GM18519 (cell line): ENCODE measurements around the gene LENG8.
"Not testable (repeated sequence)": the region's sequence is repeated elsewhere in the genome, so short reads cannot be mapped to it uniquely, and the experiment has no call there.

Source experiments
- ATAC-seq: cut with Tn5 transposase; IDR thresholded peaks from one replicate; pipeline ENCODE4 v1.9.1; 2021; ENCODE audit warnings: mild to moderate bottlenecking, moderate library complexity; ENCODE audit not compliant: unreplicated experiment, low FRiP score

LENG8 gene

DNA sequence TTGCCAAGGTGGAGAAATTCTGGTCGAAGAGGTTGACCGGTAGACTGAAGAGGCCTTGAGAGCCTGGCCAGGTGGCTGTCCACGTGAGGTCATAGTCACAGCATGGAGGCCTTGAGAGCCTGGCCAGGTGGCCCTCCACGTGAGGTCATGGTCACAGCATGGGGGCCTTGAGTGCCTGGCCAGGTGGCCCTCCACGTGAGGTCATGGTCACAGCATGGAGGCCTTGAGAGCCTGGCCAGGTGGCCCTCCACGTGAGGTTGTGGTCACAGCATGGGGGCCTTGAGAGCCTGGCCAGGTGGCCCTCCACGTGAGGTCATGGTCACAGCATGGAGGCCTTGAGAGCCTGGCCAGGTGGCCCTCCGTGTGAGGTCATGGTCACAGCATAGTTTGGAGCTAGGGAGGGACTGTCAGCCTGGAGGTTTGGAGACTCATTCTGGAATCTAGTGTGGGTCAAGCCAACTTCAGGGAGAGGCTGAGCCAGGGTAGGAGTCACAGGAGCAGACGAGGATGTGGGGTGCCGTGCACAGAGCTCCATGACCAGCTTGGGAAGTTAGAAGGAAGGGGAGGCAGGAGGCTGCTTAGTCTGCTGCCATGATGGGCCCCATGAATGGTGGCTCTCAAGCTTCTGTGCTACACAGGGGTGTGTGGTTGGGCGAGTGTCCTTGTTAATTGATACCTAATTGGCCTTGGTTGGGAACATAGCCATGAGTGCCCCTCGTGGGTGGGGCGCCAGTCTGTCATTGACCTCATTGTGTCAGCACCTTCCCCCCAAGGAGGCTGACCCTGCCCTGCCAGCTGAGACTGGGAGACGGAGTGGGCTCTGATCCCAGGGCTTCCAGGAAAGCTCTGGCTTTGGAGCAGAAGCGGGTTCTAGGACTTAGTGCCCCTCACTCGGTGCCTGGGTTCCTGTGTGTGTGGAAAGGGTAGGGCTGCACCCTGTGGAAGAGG lies 10.6 kb downstream of the LENG8 start:
- ATAC-seq: no peak

DNA sequence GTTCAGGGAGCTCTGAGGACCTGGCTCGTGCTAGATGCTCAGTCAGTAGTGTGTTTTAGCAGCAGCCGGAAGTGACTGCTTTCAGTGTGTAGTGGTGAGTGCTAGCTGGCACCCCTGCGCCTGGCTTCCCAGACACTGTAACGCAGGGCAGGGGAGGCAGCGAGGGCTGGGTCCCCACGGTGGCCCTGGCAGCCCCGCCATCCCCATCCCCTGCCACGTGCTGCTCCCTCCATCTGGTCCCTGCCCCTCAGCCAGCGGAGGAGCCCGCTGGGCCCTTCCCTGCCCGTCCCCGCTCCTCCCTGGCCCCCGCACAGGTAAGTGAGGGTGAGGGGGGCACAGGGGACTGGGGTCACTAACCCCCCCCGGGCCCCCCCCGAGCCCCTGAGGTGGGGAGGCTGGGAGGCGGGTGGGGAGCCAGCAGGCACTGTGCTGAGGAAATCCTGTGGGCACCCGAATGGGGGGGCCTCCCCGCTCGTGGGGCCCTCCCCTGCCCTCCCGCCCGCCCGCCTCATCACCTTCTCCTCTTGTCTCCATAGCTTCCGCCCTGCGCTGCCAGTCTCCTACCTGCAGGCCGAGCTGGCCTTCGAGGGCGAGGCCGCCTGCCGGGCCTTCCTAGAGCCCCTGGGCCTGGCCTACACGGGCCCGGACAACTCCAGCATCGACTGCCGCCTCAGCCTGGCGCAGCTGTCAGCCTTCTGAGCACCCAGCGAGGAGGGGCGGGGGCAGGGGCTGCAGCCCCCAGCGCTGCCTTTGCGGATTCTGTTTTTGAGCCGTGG lies 11.4 kb downstream of the LENG8 start:
- ATAC-seq: no peak

DNA sequence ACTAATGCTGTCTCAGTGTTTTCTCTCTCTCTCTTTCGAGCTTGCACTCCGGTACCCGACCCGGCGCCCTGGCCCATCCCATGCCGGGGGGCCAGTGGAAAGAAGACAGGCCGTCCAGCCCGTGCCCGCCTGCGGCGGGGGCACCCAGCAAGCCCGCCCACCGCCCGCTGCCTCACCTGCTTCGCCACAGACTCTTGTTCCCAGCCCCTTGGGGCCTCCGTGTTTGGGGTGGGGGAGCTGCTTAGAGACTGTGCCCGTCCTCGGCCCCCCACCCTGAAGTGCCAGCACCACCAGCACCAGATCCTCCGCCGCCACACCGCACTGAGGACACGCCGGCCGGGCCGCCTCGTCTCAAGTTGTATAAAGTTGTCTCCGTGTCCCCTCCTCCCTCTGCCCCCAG lies 12.2 kb downstream of the LENG8 start:
- ATAC-seq: no peak

DNA sequence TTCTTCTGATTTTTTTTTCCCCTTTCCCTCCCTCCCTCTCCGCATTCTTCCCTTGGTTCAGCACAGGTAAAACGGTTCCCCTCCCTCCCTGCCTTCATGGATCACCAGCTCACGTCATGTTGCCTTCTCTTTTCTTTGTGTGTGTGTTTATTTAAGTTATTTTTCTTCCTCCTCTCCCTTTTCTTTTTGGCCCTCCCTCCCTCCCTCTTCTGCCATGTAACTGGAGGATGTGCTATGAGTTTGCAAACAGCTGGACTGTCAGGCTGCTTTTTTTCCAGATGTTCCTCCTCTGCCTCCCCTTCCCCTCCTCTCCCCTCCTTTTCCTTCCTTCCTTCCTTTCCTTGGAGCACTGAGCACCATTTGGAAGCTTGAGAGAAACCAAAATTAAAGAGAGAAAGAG lies 12.6 kb downstream of the LENG8 start:
- no peak for ATAC-seq

DNA sequence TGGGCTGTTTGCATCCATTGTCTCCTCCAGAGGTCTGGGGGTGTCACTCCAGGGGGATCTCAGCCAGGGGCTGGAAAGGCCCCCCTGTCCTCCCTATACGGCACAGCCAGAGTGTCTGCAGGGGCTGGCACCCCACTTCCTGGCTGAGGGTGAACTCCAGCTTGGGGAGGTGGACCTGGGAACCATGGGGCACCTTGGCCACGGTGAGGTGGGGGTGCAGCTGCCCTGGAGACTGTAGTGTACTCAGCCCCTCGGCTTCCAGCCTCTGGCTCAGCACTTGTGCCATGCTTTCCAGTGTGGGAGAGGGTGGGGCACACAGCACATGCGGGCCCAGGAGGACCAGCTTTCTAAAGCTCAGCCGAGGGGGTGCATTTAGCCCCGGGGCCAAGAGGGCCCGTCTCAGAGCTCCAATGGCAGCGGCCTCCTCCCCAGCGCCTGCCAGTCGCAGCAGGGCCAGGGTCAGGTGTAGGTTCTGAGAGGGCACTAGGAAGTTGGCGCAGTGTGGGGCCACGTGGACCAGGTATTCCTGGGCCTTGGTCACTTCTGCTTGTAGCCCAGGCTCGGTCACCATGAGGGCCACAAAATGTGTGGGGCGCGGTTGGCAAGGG lies 13.2 kb downstream of the LENG8 start:
- ATAC-seq: no peak

DNA sequence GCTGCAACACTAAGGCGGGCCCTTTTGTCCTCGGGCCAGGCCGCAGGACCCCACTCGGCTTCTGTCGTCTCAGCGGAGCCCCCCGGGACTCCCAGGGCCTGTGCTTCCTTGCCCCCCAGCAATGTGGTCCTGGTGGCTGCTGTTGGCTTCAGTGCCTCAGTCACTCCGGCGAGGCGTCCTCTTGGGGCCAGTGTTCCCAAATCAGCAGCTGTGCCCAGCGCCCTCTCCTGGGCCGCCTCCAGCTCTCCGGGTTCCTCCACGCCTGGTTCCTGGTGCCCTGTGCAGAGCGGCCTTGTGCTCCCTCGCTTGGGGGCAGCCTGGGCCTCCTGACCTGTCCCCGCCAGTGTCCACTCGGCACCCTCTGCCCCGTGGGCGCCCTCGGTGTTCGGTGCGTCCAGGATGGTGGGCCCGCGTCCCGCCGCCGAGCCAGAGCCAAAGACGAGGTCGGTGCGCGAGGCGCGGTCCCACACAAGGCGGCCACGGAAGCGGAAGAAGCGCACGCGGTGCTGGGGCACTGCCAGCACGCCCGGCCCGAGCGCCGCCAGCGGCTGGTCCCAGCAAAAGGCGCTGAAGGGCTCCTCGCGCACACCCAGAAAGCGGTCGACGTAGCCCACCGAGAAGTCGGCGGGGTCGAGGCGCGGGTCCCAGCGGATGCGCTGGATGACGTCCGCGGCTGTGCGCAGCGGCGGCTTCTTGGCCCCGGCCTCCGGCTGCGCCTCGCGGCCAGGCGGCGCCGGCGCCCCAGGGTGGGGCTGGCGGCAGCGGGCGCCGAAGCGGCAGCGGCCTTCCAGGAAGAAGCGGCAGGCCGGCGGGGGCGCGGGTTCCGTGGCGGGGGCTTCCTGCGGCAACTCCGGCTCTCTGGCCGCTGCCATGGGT lies 13.9 kb downstream of the LENG8 start:
- ATAC-seq: peak; percentile 5

DNA sequence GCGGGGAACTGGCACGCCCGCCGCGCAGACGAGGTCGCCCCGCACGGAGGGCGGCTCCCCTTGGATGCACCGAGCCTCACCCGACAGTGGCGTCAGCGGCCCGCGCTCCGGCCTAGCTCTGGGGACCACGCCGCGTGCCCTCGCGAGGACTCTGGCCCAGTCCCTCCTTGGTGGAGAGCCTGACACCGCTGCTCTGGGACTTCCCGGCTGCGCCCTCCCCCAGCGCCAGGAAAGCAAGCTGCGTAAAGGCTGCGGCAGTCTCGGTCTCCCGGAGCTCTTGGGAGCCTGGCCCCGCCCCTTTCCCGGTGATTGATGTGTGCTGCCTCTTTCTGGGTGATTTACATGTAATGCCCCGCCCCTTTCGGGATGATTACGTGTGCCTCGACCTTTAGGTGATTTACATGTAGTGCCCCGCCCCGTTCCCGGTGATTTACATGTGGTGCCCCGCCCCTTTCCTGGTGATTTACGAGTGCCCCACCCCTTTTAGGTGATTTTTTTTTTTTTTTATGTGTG lies 14.6 kb downstream of the LENG8 start, which contains the start of gene LENG9:
Gene LENG9 (minus strand): TSS at position 248 of the 513 bp plus-strand sequence. CDS start 252 bp downstream, outside the sequence.
- peak; percentile 40 for ATAC-seq

DNA sequence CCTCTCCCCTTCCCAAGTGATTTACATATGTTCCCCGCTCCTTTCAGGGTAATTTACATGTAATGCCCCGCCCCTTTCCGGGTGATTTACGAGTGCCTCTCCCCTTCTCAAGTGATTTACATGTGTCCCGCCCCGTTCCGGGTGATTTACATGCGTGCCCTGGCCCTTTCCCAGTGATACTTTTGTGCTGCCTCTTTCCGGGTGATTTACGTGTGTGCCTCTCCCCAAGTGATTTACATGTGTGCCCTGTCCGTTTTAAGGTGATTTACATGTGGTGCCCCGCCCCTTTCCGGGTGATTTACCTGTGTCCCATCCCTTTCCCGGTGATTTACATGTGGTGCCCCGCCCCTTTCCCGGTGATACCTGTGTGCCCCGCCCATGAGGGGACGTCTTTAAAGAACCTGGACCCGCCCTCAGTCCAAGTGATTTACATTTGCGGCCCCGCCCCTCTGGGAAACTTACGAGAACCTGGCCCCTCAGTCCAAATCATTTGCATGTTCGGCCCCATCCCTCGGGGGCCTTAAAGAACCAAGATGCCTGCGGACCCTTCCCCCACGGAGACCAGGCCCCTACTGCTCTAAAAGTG lies 15.1 kb downstream of the LENG8 start:
- peak; percentile 21 for ATAC-seq

DNA sequence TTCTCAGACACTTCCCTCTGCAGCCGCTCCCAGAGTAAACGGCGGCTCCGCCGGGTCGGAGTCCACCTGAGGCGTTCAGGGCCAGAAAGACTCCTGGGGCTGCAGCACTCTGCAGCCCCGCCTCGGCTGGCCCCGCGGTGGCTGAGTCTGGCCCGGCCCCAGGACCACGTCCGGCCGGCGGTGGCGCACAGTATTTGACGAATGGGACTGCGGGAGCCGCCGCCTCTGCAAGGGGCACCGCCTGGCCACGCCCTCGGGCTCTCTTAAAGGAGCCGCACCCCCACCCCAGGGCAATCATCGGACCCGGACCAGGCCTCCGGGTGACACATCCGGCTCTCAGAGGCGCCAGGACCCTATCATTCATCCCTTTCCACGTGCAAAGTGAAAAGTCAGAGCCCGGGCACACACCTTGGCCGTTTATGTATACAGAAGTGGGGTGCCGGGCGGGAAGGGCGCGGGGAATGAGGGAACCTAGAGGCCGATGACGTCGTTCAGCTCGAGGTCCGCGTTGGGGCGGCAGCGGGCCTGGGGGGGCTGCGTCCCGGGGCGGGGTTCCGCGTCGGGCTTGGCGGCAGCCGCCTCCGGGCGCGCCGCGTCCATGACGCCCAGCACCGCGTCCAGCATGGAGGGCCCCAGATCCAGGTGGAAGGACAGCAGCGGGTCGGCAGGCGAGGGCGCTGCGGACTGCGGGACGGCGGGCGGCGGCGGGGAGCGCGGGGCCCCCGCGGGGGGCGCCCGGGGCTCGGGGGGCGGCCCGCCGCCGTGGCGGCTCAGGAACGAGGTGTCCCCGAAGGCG lies 15.8 kb downstream of the LENG8 start:
- peak; percentile 23 for ATAC-seq

DNA sequence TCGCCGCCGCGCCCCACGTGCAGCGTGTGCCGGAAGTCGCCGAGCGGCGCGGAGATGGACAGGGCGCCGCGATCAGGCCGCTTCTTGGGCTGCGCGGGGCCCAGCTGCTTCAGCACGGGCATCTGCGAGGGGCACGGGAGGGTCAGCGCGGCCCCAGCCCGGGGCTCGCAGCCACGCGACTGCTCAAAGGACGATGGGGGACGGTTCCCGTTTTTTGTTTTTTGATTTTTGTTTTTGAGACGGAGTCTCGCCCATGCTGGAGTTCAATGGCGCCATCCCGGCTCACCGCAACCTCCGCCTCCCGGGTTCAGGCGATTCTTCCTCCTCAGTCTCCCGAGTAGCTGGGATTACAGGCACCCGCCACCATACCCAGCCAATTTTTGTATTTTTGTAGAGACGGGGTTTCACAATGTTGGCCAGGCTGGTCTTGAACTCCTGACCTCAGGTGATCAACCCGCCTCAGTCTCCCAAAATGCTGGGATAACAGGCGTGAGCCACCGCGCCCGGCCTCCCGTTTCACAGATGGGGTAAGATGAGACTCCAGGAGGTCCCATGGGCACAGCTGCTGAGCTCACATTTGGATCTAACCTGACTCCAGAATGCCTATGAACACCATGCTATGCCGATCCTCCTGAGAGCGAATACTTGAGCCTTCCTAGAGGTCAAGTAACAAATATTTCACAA lies 16.6 kb downstream of the LENG8 start:
- no peak for ATAC-seq

DNA sequence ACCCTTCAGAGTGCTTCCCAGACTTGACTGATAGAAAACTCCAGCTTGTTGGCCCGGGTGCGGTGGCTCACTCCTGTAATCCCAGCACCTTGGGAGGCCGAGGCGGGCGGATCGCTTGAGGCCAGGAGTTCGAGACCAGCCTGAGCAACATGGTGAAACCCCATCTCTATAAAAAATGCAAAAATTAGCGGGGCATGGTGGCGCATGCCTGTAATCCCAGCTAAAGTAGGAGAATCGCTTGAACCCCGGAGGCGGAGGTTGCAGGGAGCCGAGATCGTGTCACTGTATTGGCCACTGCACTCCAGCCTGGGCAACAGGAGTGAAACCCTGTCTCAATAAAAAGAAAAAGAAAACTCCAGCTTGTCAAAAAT lies 17.1 kb downstream of the LENG8 start:
- not testable (repeated sequence) for ATAC-seq

DNA sequence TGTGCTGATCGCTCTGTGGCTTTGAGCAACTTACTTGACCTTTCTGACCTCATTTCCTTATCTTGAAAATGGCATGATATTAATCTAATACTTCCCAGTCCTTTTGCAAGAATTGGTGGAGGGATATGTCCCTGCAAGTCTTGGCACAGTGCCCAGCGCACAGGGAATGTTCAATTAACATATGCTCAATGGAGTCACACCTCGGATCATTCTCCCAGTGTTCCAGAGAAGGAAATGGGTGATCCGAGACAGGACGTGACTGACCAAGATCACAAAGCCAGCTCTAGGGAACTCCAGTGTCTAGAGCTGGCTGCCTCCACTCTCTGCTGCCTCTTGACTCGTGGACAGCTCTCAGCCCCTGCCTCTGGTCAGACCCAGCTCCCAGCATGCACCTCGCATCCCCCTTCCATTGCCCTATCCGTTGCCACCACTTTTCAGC lies 20.5 kb downstream of the LENG8 start:
- no peak for ATAC-seq

DNA sequence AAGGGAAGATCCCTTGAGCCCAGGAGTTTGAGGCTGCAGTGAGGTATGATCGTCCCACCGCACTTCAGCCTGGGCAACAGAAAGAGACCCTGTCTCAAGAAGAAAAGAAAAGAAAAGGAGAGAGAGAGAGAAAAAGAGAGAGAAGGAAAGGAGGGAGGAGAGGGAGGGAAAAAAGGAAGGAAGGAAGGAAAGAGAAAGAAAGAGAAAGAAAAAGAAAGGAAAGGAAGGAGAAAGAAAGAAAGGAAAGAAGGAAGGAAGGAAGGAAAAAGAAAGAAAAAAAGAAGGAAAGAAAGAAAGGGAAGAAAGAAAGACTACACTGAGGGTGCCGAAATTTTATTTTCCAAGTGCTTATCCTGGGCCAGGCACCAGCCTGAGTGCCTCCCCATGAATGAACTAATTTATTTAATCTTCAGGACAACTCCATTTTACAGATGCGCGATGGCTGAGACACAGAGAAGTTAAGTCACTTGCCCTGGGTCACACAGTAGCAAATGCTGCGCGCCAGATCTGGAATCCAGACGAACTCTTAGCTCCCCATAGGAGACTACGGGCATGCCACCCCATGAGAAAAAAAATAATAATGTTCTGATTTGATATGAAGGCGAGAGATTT lies 21.4 kb downstream of the LENG8 start:
- ATAC-seq: no peak

DNA sequence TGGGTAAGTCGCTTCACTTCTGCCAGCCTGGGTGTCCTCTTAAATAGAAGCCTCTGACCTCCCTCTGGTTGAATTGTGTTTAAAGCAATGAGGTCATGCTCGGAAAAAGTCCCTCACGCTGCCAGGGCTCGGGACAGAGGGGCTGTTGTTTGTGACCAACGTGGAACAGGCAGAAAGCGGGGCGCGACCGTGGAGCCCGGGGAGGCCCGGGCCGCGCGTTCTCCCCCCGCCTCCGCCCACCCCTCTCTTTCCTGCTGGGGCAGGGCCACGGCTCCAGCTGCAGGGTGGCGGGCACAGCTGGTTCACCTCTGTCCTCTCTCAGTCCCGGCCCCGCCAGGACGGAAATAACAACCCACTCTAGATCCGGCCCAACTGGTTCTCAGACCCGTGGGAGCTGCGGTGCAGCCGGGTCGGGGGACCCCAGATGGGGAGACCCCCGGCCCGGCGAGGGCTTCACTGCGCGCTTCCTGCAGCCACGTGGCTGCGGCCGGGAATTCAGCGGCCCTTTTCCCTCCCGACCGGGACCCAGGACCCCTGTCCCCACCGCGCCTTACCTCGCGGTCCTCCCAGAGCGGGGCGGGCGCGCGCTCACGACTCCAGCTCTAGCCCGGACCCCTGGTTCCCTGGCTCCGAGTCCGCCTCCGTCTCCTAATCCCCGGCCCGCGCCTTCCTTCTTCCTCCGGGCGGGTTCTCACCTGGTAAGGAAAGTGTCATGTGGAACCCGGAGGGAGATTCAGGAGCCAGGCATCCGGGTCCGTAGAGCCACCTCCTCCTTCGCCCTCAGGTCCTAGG lies 22.2 kb downstream of the LENG8 start:
- no peak for ATAC-seq

DNA sequence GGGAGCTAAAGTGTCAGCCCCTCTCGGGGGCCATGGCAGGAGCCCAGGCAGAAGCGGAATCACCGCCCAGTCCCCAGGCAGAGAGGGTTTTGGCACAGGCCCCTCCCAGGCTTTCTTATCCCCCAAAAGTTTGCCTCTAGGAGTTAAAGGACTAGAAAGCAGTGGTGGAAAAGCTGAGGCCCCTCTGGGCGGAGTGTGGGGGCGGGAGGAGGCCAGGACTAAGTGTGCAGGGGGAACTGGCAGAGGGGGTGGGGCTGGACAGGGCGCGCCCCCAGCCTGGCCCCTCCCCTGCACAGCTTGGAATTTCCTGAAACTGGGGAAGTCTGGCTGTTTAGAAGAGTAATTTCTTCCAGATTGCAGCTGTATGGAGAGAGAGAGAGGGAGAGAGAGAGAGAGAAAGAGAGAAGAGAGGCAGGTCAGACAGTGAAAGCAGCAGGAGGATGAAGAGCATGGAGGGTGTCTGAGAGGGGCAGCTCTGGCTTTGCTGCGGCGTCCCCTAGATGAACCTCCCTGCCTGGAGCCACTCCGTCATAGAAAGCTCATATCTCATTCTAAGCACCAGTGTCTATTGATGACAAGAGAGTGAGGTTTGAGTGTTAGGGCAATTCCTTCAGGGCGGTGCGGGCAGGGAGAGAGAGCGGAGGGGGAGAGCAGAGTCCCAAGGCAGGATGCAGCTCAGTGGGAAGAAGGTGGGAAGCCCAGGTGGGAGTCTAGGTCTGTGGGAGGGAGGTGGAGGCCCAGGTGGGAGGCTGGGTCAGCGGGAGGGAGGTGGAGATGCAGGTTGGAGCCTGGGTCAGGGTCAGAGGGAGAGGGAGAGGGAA lies 24.3 kb downstream of the LENG8 start, which contains the start of gene CDC42EP5:
Gene CDC42EP5 (minus strand): TSS at position 226 of the 821 bp plus-strand sequence. CDS start 7,749 bp downstream, outside the sequence.
- ATAC-seq: no peak

DNA sequence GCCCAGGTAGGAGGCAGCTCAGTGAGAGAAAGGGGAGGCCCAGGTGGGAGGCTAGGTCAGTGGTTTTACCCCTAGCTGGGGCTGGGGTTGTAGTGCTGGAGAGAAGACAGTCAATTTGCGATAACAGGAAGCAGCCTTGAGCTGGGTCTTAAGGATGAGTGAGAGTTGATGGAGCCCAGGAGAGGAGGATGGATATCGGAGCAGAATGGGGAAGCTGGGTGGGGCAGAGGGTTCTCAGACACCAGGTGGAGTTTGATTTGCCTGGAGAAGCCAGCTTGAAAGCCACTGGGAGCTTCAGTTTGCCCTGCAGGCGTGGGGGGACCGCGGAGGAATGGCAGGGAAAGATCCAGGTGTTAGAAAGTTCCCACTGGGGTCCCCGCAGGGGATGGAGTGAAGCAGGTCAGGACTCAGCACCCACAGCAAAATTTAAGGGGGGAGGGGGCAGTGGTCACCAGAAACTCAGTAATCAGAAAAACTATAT lies 24.9 kb downstream of the LENG8 start:
- ATAC-seq: no peak
